Neural progenitor cell (in vitro differentiated cells): Measurements from ENCODE around the gene NHERF1. TPM values are rescaled to one million over a fixed set of nuclear protein-coding genes. Genes with fewer than 3 reads are reported as not detected.

Experiments
- DNase-seq: peaks from one replicate; pipeline ENCODE4 v3.0.0-alpha.2; 2016; ENCODE audit warnings: low spot score
- H2AFZ ChIP-seq: fragments of 200-600 bp; sonication (generic); replicated peaks from 2 replicates; pipeline ENCODE4 v1.6.1; 2016; ENCODE audit warnings: antibody characterized with exemption
- H3F3A ChIP-seq: fragments of 200-600 bp; sonication (generic); 2 replicates; pipeline ENCODE4 v1.6.1; 2016; ENCODE audit warnings: antibody characterized with exemption, low read depth
- H3K27ac ChIP-seq: fragments of 200-600 bp; sonication (generic); 2 replicates; pipeline ENCODE4 v1.5.1; 2016; ENCODE audit warnings: mild to moderate bottlenecking
- H3K27me3 ChIP-seq: fragments of 200-600 bp; sonication (generic); 2 replicates; pipeline ENCODE4 v1.6.1; 2016; ENCODE audit warnings: mild to moderate bottlenecking, moderate library complexity
- H3K36me3 ChIP-seq: fragments of 200-600 bp; sonication (generic); 2 replicates; pipeline ENCODE4 v1.5.1; 2016
- H3K4me1 ChIP-seq: fragments of 200-600 bp; sonication (generic); 2 replicates; pipeline ENCODE4 v1.6.1; 2016; ENCODE audit warnings: mixed run types
- H3K4me2 ChIP-seq: fragments of 200-600 bp; sonication (generic); 2 replicates; pipeline ENCODE4 v1.6.1; 2016
- H3K4me3 ChIP-seq: fragments of 200-600 bp; sonication (generic); 2 replicates; pipeline ENCODE4 v1.5.1; 2016
- H3K79me2 ChIP-seq: fragments of 200-600 bp; sonication (generic); 2 replicates; pipeline ENCODE4 v1.6.1; 2016; ENCODE audit warnings: low read depth
- H3K9ac ChIP-seq: fragments of 200-600 bp; sonication (generic); 2 replicates; pipeline ENCODE4 v1.6.1; 2016
- H3K9me3 ChIP-seq: fragments of 200-600 bp; sonication (generic); 2 replicates; pipeline ENCODE4 v1.5.1; 2016; ENCODE audit warnings: low read depth
- H4K20me1 ChIP-seq: fragments of 200-600 bp; sonication (generic); 2 replicates; pipeline ENCODE4 v1.6.1; 2016; ENCODE audit warnings: low read depth
- H3K27ac Mint-ChIP-seq: 3 replicates; pipeline ENCODE4 v1.8.0; 2021; ENCODE audit warnings: mixed read lengths
- H3K27me3 Mint-ChIP-seq: 2 replicates; pipeline ENCODE4 v1.8.0; 2022; ENCODE audit warnings: low read depth, mild to moderate bottlenecking, inconsistent platforms, moderate library complexity, mixed read lengths; ENCODE audit not compliant: insufficient read depth
- H3K36me3 Mint-ChIP-seq: 3 replicates; pipeline ENCODE4 v1.8.0; 2021; ENCODE audit warnings: mixed read lengths
- H3K4me1 Mint-ChIP-seq: 3 replicates; pipeline ENCODE4 v1.8.0; 2021; ENCODE audit warnings: mixed read lengths
- H3K4me3 Mint-ChIP-seq: 3 replicates; pipeline ENCODE4 v1.8.0; 2021; ENCODE audit warnings: mild to moderate bottlenecking, moderate library complexity, mixed read lengths
- H3K9me3 Mint-ChIP-seq: 3 replicates; pipeline ENCODE4 v1.8.0; 2020; ENCODE audit warnings: mixed read lengths
- EZH2 ChIP-seq: fragments of 200-600 bp; sonication (generic); IDR thresholded peaks from 2 replicates; pipeline ENCODE4 v1.6.1; 2017; ENCODE audit warnings: antibody characterized with exemption, mild to moderate bottlenecking, moderate library complexity
- EZH2phosphoT487 ChIP-seq: fragments of 200-600 bp; sonication (generic); IDR thresholded peaks from 2 replicates; pipeline ENCODE4 v1.6.1; 2017; ENCODE audit warnings: antibody characterized with exemption
- total RNA-seq: library from RNA; depleted of rRNA; stranded (reverse); fragments of >200 nt; gene quantifications from 2 replicates; pipeline ENCODE4 v1.2.3, GENCODE V29; 2015; ENCODE audit warnings: low replicate concordance
- TF ChIP-seq, protein P1 (sequence below): fragments of 200-600 bp; sonication (generic); IDR thresholded peaks from 2 replicates; pipeline ENCODE4 v1.5.1; 2017; ENCODE audit warnings: antibody characterized with exemption, mild to moderate bottlenecking

Gene NHERF1
- total RNA-seq, 1 donor from 2014 or later: 27.1 TPM

DNA sequence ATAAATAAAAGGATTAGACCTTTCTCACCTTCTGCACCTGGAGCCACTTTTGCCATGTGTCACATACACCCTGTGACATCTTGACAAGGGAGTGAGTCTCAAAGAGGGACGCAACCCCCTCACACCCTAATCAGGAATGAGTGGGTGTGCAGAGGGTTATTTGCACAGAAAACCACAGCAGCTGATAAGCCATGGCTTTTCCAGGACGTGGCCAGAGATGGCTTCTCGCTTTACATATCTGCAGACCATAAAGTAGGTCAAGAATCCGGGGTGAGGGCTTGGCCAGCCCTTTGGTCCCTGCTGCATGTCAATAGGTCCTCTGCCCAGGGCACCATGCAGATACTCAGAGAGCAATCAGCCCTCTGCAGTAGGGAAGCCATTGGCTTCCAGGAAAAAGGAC is 33.3 kb upstream of the NHERF1 start:
- H3K36me3 Mint-ChIP-seq: no peaks in the 10 kb centered on the region
- no peaks in the 10 kb centered on the region for H3K4me1 ChIP-seq
- H3K36me3 ChIP-seq: no peaks in the 10 kb centered on the region
- peaks cover 11% of the 10 kb centered on the region for H3K27me3 Mint-ChIP-seq
- no peak overlapping the region for H3K27ac Mint-ChIP-seq
- H3K9me3 Mint-ChIP-seq: no peaks in the 10 kb centered on the region
- no peak for DNase-seq
- no peak overlapping the region for H3K9ac ChIP-seq
- no peaks in the 10 kb centered on the region for H3K4me1 Mint-ChIP-seq
- no peak overlapping the region for H3K4me3 Mint-ChIP-seq
- H2AFZ ChIP-seq: no peak overlapping the region
- no peak overlapping the region for H3K4me2 ChIP-seq
- peaks cover 15% of the 10 kb centered on the region for H3K27me3 ChIP-seq
- no peaks in the 10 kb centered on the region for H3K9me3 ChIP-seq
- TF ChIP-seq EZH2: no peak
- TF ChIP-seq, protein P1, sequence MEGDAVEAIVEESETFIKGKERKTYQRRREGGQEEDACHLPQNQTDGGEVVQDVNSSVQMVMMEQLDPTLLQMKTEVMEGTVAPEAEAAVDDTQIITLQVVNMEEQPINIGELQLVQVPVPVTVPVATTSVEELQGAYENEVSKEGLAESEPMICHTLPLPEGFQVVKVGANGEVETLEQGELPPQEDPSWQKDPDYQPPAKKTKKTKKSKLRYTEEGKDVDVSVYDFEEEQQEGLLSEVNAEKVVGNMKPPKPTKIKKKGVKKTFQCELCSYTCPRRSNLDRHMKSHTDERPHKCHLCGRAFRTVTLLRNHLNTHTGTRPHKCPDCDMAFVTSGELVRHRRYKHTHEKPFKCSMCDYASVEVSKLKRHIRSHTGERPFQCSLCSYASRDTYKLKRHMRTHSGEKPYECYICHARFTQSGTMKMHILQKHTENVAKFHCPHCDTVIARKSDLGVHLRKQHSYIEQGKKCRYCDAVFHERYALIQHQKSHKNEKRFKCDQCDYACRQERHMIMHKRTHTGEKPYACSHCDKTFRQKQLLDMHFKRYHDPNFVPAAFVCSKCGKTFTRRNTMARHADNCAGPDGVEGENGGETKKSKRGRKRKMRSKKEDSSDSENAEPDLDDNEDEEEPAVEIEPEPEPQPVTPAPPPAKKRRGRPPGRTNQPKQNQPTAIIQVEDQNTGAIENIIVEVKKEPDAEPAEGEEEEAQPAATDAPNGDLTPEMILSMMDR: no peak
- TF ChIP-seq EZH2phosphoT487: no peak
- H3F3A ChIP-seq: no peaks in the 10 kb centered on the region
- H3K79me2 ChIP-seq: no peaks in the 10 kb centered on the region
- no peaks in the 10 kb centered on the region for H4K20me1 ChIP-seq
- H3K27ac ChIP-seq: no peak overlapping the region
- H3K4me3 ChIP-seq: no peak overlapping the region

DNA sequence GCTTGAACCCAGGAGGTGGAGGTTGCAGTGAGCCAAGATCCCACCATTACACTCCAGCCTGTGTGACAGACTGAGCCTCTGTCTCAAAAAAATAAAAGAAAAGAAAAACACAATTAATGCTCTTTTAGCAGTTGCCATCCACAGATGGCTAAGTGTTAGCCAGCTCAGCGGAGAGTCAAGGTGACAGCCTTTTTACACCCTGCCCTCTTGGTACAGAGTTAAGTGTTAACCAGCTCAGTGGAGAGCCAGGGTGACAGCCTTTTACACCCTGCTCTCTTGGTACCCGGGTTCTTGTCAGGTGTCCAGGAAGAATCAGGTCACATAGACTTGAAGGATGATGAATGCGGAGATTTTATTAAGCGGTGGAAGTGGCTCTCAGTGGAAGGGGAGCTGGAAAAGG is 27.9 kb upstream of the NHERF1 start:
- H3K9ac ChIP-seq: no peak overlapping the region
- H3K9me3 ChIP-seq: no peaks in the 10 kb centered on the region
- Mint-ChIP-seq H3K36me3 (no peaks in the 10 kb centered on the region), H3K27ac (no peak overlapping the region), H3K4me1 (no peaks in the 10 kb centered on the region), H3K4me3 (no peak overlapping the region), H3K27me3 (peaks cover 8% of the 10 kb centered on the region), H3K9me3 (no peaks in the 10 kb centered on the region)
- no peak for DNase-seq
- no peaks in the 10 kb centered on the region for H3F3A ChIP-seq
- H3K4me1 ChIP-seq: no peaks in the 10 kb centered on the region
- no peak overlapping the region for H3K27ac ChIP-seq
- H3K27me3 ChIP-seq: peaks cover 21% of the 10 kb centered on the region
- H3K4me2 ChIP-seq: no peak overlapping the region
- TF ChIP-seq EZH2 (no peak), EZH2phosphoT487 (no peak)
- H3K79me2 ChIP-seq: no peaks in the 10 kb centered on the region
- no peak overlapping the region for H3K4me3 ChIP-seq
- no peaks in the 10 kb centered on the region for H4K20me1 ChIP-seq
- no peaks in the 10 kb centered on the region for H3K36me3 ChIP-seq
- H2AFZ ChIP-seq: no peak overlapping the region

DNA sequence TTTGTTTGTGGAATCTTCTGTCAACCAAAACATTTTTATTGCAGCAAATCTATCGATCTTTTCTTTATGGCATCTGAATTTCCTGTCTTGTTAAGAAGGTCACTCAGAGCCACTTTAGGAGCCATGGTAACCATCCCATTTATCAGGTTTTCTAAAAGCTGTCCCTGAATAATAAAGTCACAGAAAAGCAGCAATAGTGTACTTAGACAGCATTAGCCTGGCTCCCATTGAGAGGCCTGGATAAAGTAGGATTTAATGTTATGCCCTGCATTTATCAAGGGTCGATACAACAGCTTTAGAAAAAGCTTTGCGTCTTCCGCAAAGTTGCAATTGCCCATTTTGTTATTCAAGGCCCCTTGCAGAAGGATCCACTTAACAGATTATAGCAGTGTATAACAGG is 25.6 kb upstream of the NHERF1 start:
- H3K4me2 ChIP-seq: no peak overlapping the region
- peaks cover 21% of the 10 kb centered on the region for H3K27me3 ChIP-seq
- H3K4me3 Mint-ChIP-seq: no peak overlapping the region
- no peaks in the 10 kb centered on the region for H3K9me3 ChIP-seq
- H2AFZ ChIP-seq: no peak overlapping the region
- no peak for DNase-seq
- H3K4me1 ChIP-seq: no peaks in the 10 kb centered on the region
- H3K79me2 ChIP-seq: no peaks in the 10 kb centered on the region
- no peak overlapping the region for H3K9ac ChIP-seq
- no peak overlapping the region for H3K27ac ChIP-seq
- no peaks in the 10 kb centered on the region for H3F3A ChIP-seq
- no peaks in the 10 kb centered on the region for H3K36me3 ChIP-seq
- no peaks in the 10 kb centered on the region for H3K36me3 Mint-ChIP-seq
- no peaks in the 10 kb centered on the region for H3K4me1 Mint-ChIP-seq
- H3K4me3 ChIP-seq: no peak overlapping the region
- H3K9me3 Mint-ChIP-seq: no peaks in the 10 kb centered on the region
- TF ChIP-seq EZH2phosphoT487: no peak
- no peak for TF ChIP-seq EZH2
- TF ChIP-seq, protein P1: no peak
- no peaks in the 10 kb centered on the region for H4K20me1 ChIP-seq
- no peak overlapping the region for H3K27ac Mint-ChIP-seq
- H3K27me3 Mint-ChIP-seq: peaks cover 4% of the 10 kb centered on the region

DNA sequence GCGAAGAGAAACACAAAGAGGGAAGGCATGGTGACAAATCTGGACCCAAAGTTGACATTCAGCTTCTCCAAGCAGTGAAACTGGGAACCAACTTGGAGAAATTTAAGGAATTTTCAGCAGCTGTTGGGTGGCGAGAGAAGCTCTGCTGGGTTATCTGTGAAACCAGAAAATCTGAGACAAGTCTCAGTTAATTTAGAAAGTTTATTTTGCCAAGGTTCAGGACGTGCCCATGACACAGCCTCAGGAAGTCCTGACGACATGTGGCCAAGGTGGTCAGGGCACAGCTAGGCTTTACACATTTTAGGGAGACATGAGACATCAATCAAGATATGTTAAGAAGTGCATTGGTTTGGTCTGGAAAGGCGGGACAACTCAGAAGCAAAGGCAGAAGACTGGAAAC is 24.5 kb upstream of the NHERF1 start:
- no peak overlapping the region for H3K4me3 Mint-ChIP-seq
- Histone ChIP-seq H3K27me3 (peaks cover 21% of the 10 kb centered on the region), H3K9ac (no peak overlapping the region), H4K20me1 (no peaks in the 10 kb centered on the region), H3K4me2 (no peak overlapping the region), H3K27ac (no peak overlapping the region), H3F3A (peaks cover 10% of the 10 kb centered on the region), H3K9me3 (no peaks in the 10 kb centered on the region), H3K4me1 (no peaks in the 10 kb centered on the region), H3K4me3 (no peak overlapping the region), H2AFZ (no peak overlapping the region), H3K36me3 (no peaks in the 10 kb centered on the region), H3K79me2 (no peaks in the 10 kb centered on the region)
- no peaks in the 10 kb centered on the region for H3K9me3 Mint-ChIP-seq
- H3K27me3 Mint-ChIP-seq: peaks cover 4% of the 10 kb centered on the region
- no peaks in the 10 kb centered on the region for H3K4me1 Mint-ChIP-seq
- H3K36me3 Mint-ChIP-seq: no peaks in the 10 kb centered on the region
- no peak for DNase-seq
- no peak overlapping the region for H3K27ac Mint-ChIP-seq
- TF ChIP-seq EZH2phosphoT487: no peak
- TF ChIP-seq, protein P1: no peak
- TF ChIP-seq EZH2: no peak
